NCI-H1105 (cell line): Measurements from ENCODE around the gene INPP5A.

ENCODE experiments used
- DNase-seq: peaks from one replicate; lab custom pipeline; 2025; lab: John Stamatoyannopoulos, UW

INPP5A gene

GRCh38 chr10:132802048-132802447 is 264.5 kb downstream of the INPP5A start:
- DNase-seq = no peak

- no peak for DNase-seq
Observed at GRCh38 chr10:132802694-132803320, 265.2 kb downstream of the INPP5A start.

GRCh38 chr10:132803416-132804210 is 266.0 kb downstream of the INPP5A start:
- no peak for DNase-seq

GRCh38 chr10:132804287-132804686 is 266.7 kb downstream of the INPP5A start:
- no peak for DNase-seq

GRCh38 chr10:132804785-132805426 is 267.3 kb downstream of the INPP5A start:
- DNase-seq = no peak

- no peak for DNase-seq
Observed at GRCh38 chr10:132805599-132805998, 268.0 kb downstream of the INPP5A start.

- DNase-seq = no peak
Observed at GRCh38 chr10:132806110-132806509, 268.5 kb downstream of the INPP5A start.

- DNase-seq = no peak
Observed at GRCh38 chr10:132806561-132807003, 269.0 kb downstream of the INPP5A start.

GRCh38 chr10:132807621-132808049 is 270.0 kb downstream of the INPP5A start:
- DNase-seq = no peak

GRCh38 chr10:132808383-132809231 is 271.0 kb downstream of the INPP5A start:
- no peak for DNase-seq

- DNase-seq = no peak
Observed at GRCh38 chr10:132809232-132810140, 271.9 kb downstream of the INPP5A start.

- DNase-seq = no peak
Observed at GRCh38 chr10:132810141-132810806, 272.7 kb downstream of the INPP5A start.

- no peak for DNase-seq
Observed at GRCh38 chr10:132810807-132811700, 273.5 kb downstream of the INPP5A start.

- no peak for DNase-seq
Observed at GRCh38 chr10:132811891-132812481, 274.4 kb downstream of the INPP5A start.

- DNase-seq = no peak
Observed at GRCh38 chr10:132812520-132812919, 274.9 kb downstream of the INPP5A start.

- no peak for DNase-seq
Observed at GRCh38 chr10:132813001-132813401, 275.4 kb downstream of the INPP5A start.

GRCh38 chr10:132813560-132814468 is 276.2 kb downstream of the INPP5A start:
- DNase-seq = no peak

GRCh38 chr10:132814469-132814856 is 276.9 kb downstream of the INPP5A start:
- DNase-seq = no peak
